T-helper 2 cell treated with Interferon-gamma antibody and Interleukin-4, amounts not matched to agents 100 ng/mL and 5 ng/mL, for 36 hours (primary cell): ENCODE data around the gene KANK2. TPM values are rescaled to one million over a fixed set of nuclear protein-coding genes. Genes with fewer than 3 reads are reported as not detected.

Source experiments
- total RNA-seq: library from RNA; stranded (reverse); gene quantifications from 2 replicates; pipeline ENCODE4 v1.2.3, GENCODE V29; 2022

Gene KANK2
- total RNA-seq, 1 donor from 2014 or later, result 4.0 TPM

Other genes with a start within 250 kb of the KANK2 start
- 111 and 112 TPM in 2 replicates for gene SMARCA4, start 236.5 kb downstream of the KANK2 start, total RNA-seq
- gene LDLR, start 108.1 kb downstream of the KANK2 start, total RNA-seq, result 109 TPM in 2 replicates
- 69.9 and 71.4 TPM in 2 replicates for gene SPC24, start 41.8 kb downstream of the KANK2 start, total RNA-seq
- gene ANGPTL8, start 42.1 kb upstream of the KANK2 start, total RNA-seq, result not detected in 2 replicates
- 0.16 and 0.20 TPM in 2 replicates for gene DOCK6, start 65.0 kb upstream of the KANK2 start, total RNA-seq
- not detected in 2 replicates for gene TSPAN16, start 98.6 kb upstream of the KANK2 start, total RNA-seq
- 7.2 and 7.4 TPM in 2 replicates for gene RAB3D, start 142.1 kb upstream of the KANK2 start, total RNA-seq
- 26.3 and 28.4 TPM in 2 replicates for gene TMEM205, start 148.7 kb upstream of the KANK2 start, total RNA-seq
- gene CCDC159, start 149.0 kb upstream of the KANK2 start, total RNA-seq, result 14.1 and 15.6 TPM in 2 replicates
- gene PLPPR2, start 157.9 kb upstream of the KANK2 start, total RNA-seq, result 1.8 and 1.9 TPM in 2 replicates
- 2.6 and 3.6 TPM in 2 replicates for gene SWSAP1, start 177.1 kb upstream of the KANK2 start, total RNA-seq
- gene EPOR, start 186.8 kb upstream of the KANK2 start, total RNA-seq, result 4.4 TPM in 2 replicates
- gene RGL3, start 221.8 kb upstream of the KANK2 start, total RNA-seq, result not detected in 2 replicates
- gene ODAD3, start 237.6 kb upstream of the KANK2 start, total RNA-seq, result 0.09 TPM in 1 of 2 replicates, not detected in the other
- gene PRKCSH, start 238.1 kb upstream of the KANK2 start, total RNA-seq, result 309 and 327 TPM in 2 replicates